T follicular helper cell (primary cell): ENCODE measurements around the gene HSFX3.
"Not testable (repeated sequence)": the region's sequence is repeated elsewhere in the genome, so short reads cannot be mapped to it uniquely, and the experiment has no call there.

Experiments
- DNase-seq: peaks from one replicate; pipeline ENCODE4 v3.0.0-alpha.2; 2020; ENCODE audit warnings: low read depth

Gene HSFX3

GRCh38 chrX:149545545-149546543, 3.9 kb downstream of the HSFX3 start:
- not testable (repeated sequence) for DNase-seq

GRCh38 chrX:149541521-149542047, 8.1 kb downstream of the HSFX3 start:
- DNase-seq, result no peak

DNA sequence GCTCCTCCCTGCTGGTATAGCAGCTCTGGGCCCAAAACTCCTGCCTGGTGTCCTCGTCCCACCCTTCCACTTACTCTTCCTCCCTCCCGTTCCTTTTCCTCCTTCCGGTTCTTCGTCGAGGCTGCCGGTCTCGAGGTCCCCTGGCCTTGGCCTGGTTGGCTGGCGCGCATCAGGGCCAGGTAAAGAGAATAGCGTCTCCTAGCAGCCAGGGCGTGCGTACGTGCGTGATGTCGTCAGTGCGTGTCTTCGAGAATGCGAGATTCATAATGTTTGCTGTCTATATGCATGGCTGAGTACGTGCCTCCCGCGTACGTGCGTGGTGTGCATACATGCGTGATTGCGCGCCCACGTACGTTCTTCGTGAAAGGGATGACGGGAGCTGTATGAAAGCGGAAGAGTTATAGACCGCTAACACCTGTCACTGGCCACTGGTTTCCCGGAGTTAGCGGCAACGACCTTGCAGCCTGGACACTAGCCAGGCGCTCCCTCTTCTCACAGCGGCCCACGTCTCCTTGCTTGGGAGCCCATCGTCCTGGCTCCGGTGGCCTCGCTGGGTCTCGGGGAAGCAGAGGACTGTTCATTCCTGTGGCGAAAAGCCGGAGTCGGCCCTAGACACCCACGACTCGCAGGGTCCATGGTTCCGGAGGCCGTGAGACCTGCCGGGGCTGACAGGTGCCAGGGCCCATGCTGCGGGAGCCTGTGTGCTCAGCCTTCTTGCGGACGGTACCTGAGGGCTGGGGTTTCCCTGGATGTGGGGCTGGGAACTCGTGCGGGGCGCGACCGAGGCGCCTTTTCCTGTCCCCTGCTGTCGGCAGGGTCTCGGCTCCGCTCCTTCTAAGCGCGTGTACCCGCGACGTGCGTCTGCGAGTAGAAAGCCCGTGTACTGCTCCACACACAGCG, 8.9 kb downstream of the HSFX3 start, which contains the start of gene EOLA1:
EOLA1 (plus strand) TSS at position 392 of the 900 bp plus-strand sequence. CDS start 4,619 bp downstream, outside the sequence.
- DNase-seq, result peak; percentile 86

- DNase-seq, result peak; percentile 91
These were observed 9.5 kb downstream of the HSFX3 start for GRCh38 chrX:149540131-149540620.

DNA sequence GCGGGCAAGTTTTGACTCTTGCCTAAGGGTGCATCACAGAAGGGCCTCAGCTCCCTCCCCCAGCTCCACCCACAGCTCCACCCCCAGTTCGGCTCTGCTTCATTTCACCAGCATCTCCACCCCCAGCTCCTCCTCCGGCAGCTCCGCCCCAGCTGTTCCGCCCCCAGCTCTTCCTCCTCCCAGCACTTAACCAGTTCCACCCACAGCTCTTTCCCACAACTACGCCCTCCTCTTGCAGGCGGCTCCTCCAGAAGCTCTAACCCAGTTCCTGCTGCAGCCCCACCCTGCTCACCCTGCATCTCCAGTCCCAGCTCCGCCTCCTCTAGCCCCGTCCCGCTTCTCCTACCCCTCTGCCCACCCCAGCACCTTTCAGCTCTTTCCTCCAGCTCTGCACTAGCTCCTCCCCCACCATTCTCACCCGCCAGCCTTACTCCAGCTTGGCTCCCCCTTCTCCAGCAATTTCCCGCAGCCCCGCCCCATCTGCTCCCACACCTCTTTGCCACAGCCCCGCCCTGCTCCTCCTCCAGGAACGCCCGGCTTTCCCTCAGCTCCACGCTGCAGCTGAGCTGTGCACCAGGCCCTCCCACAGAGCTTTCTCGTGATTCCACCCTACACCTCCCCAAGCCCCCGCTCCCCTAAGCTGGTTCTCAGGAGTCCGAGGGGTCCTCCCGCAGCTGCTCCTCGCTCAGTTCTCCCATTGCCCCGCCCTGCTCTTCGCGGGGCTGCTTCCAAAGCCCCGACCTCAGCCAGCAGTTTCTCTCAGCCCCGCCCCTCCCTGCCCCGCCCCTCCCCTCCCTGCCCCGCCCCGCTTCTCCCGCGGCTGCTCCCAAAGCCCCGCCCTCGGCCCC, 10.2 kb downstream of the HSFX3 start:
- peak; percentile 82 for DNase-seq

DNA sequence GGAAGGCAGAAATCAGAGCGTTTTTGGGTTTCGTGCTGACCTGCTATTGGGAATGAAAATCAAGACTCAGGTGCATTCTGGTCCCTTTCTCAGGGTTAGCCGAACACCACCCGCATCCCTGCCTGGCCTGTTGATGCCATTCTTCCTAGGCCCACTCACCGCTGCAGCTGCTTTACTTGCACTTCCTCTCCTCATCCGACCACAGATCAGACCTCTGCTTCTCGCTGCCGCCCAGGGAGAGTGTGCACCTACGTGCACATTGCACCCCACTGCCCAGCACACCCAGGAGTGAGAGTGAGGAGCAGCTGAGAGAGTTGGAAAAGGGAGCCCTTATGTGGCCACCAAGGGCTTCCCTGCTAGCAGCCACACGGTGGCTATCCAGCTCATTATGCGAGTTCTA, 12.2 kb downstream of the HSFX3 start:
- DNase-seq, result not testable (repeated sequence)

DNA sequence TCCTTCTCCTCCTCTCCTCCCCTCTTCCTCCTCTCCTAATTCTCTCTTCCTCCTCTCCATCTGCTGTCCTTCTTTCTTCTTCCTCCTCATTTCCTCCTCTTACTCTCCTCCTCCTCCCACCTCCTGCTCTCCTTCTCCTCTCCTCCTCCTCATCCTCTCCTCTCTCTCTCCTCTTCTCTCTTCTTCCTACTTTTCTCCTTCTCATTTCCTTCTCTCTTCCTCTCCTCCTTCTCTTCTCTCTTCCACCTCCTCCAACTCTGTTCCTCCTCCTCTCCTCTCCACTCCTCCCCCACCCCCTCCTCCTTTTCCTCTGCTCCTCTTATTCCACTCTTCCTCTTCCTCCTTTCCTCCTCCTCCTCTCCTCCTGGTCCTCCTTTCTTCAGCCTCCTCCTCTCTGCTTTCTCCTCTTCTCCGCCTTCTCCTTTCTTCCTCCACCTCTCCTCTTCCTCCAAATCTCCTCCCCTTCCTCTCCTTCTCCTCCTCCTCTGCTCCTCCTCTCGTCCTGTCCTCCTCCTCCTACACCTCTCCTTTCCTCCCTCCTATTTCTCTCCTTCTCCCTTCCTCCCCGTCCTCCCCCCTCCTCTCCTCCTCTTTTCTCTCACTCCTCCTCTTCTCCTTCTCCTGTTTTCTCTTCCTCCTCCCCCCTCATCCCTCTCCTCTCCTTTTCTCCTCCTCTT, 14.7 kb downstream of the HSFX3 start:
- DNase-seq, result not testable (repeated sequence)

GRCh38 chrX:149533999-149534398, 15.7 kb downstream of the HSFX3 start:
- DNase-seq, result not testable (repeated sequence)

- DNase-seq, result not testable (repeated sequence)
These were observed 16.9 kb downstream of the HSFX3 start for GRCh38 chrX:149532868-149533267.

DNA sequence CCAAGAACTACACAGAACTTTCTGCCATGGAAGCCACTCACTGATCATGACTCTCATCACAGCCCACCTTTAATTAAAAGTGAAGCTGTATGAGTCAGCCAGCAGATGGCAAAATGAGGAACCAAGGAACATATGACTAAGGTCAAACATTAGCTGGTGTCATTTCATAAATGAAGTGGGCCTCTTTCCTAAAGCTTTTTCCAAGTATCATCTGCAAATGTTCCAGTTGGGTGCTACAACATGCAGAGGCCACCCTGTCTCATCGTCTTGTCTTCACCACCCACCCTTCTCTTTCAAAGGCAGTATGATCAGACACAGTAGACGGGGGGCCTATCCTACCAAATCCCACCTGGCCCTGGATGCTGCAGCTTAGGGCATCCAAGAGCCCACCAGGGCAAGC, 18.1 kb downstream of the HSFX3 start:
- DNase-seq, result no peak

DNA sequence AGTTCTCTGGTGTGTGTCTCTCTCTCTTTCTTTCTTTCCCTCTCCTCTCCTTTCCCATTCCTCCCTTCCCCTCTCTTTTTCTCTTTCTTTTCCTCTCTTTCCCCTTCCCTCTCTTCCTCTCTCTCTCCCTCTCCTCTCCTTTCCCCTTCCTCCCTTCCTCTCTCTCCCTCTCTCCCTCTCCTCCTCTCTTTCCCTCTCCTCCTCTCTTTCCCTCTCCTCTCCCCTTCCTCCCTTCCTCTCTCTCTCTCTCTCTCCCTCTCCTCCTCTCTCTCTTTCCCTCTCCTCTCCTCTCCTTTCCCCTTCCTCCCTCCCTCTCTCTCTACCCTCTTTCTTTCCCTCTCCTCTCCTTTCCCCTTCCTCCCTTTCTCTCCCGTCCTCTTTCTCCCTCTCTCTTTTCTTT, 21.3 kb downstream of the HSFX3 start:
- no peak for DNase-seq

GRCh38 chrX:149527705-149528104, 22.0 kb downstream of the HSFX3 start:
- no peak for DNase-seq

- not testable (repeated sequence) for DNase-seq
These were observed 23.2 kb downstream of the HSFX3 start for GRCh38 chrX:149526318-149527033.

DNA sequence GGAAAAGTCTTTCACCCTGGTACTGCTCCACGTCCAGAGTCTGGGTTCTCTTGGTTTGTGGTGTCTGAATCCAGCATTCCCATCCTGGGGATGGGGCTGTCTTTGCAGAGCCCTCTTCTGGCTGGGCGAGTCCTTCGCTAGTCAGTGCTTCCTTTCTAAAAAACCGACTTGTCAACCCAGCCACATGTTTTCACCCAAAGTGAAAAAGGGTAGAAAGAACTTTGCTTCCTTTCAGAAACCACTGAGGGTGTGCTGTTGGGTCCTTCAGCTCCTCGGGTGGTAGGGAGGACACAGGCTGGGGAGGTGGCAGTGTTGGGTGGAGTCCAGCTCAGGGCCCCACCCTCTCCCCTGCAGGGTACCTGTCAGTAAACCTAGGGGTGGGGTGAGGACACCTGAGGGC, 23.8 kb downstream of the HSFX3 start:
- DNase-seq, result not testable (repeated sequence)

- peak; percentile 65 for DNase-seq
These were observed 24.3 kb downstream of the HSFX3 start for GRCh38 chrX:149525389-149525788.

DNA sequence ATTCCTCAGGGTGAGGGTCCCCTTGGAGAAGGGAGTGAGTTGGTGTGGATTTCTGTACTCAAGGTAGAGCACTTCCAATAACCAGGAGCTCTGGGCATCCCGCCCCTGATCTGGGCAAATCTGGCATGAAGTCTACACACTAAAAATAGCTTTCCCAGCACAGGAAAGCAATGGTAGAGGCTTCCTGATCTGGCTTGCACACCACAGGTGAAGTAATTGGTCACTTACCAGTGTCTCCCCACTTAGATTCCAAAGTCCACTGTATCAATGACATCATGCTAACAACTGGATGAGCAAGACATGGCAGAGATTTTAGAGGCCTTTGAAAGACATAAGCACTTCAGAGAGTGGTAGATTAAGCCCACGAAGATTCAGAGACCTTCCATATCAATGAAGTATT, 26.8 kb downstream of the HSFX3 start:
- DNase-seq, result no peak

DNA sequence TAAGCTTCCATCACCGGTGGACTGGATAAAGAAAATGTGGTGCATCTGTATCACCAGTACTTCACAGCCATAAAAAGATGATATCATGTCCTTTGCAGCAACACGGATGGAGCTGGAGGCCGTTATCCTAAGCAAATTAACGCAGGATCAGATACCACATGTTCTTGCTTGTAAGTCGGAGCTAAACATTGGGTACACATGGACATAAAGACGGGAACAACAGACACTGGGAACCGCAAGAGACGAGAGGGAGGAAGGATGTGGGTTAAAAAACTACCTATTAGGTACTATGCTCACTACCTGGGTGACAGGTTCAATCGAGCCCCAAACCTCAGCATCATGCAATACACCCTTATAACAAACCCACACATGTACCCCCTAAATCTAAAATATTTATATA, 28.3 kb downstream of the HSFX3 start:
- no peak for DNase-seq

DNA sequence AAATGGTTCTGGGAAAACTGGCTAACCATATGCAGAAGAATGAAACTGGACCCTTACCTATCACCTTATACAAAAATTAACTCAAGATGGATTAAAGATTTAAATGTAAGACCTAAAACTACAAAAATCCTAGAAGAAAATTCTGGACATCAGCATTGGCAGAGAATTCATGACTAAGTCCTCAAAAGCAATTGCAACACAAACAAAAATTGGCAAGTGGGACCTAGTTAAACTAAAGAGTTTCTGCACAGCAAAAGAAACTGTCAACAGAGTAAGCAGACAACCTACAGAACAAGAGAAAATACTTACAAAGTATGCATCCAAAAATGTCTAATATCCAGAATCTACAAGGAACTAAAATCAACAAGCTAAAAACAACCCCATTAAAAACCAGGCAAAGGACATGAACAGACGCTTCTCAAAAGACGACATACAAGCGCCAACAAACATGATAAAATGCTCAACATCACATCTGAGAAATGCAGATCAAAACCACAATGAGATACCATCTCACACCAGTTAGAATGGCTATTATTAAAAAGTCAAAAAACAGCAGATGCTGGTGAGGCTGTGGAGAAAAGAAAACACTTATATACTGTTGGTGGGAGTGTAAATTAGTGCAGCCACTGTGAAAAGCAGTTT, 29.0 kb downstream of the HSFX3 start:
- not testable (repeated sequence) for DNase-seq

DNA sequence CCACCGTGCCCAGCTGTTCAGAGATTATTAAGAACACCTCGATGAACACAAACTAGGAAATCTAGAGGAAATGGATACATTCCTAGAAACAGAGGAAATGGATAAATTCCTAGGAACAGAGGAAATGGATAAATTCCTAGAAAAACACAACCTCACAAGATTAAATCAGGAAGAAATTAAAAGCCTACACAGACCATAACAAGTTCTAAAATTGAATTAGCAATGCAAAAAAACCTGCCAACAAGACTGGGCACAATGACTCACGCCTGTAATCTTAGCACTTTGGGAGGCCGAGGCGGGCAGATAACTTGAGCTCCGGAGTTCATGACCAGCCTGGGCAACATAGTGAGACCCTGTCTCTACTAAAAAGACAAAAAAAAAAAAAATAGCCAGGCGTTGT, 31.5 kb downstream of the HSFX3 start:
- DNase-seq, result no peak
